Heart left ventricle (tissue), 16 donors: ENCODE measurements around the gene PUS1. TPM values are rescaled to one million over a fixed set of nuclear protein-coding genes. Genes with fewer than 3 reads are reported as not detected.

ENCODE experiments used
- ATAC-seq, 4 donors: fragments of 200-7000 bp; cut with Tn5 transposase; one replicate each; pipeline ENCODE4 v1.9.1; 2020 to 2022; ENCODE audit warnings: moderate library complexity in 4 of 4, mild to moderate bottlenecking in 3 of 4, moderate number of reproducible peaks in 1 of 4
- DNase-seq, 5 donors: peaks; one replicate each; pipeline ENCODE4 v3.0.0-alpha.2; 2020
- H3K27ac ChIP-seq, 12 donors: fragments of 200-600 bp; sonication (generic) in 4 of 12; one replicate each; pipeline versions ENCODE4 v1.5.0 to v1.8.0; 2016 to 2022; ENCODE audit warnings: mild to moderate bottlenecking in 2 of 12
- H3K27me3 ChIP-seq, 9 donors: fragments of 200-600 bp; sonication (generic) in 2 of 9; one replicate each; pipeline versions ENCODE4 v1.5.1 to v1.8.0; 2016 to 2022; ENCODE audit warnings: mild to moderate bottlenecking in 3 of 9
- H3K36me3 ChIP-seq, 9 donors: fragments of 200-600 bp; sonication (generic) in 2 of 9; one replicate each; pipeline versions ENCODE4 v1.5.0 to v1.8.0; 2018 to 2022; ENCODE audit warnings: mild to moderate bottlenecking in 2 of 9
- H3K4me1 ChIP-seq, 12 donors: fragments of 200-600 bp; sonication (generic) in 4 of 12; one replicate each; pipeline versions ENCODE4 v1.5.0 to v1.8.0; 2016 to 2022; ENCODE audit warnings: mild to moderate bottlenecking in 3 of 12
- H3K4me3 ChIP-seq, 12 donors: fragments of 200-600 bp; sonication (generic) in 4 of 12; one replicate each; pipeline versions ENCODE4 v1.5.0 to v1.8.0; 2017 to 2022; ENCODE audit warnings: mild to moderate bottlenecking in 9 of 12, moderate library complexity in 4 of 12
- H3K9me3 ChIP-seq, 12 donors: fragments of 200-600 bp; sonication (generic) in 4 of 12; one replicate each; pipeline versions ENCODE4 v1.5.0 to v1.8.0; 2016 to 2022; ENCODE audit warnings: mild to moderate bottlenecking in 1 of 12
- CTCF ChIP-seq, 12 donors: fragments of 200-600 bp; sonication (generic) in 4 of 12; IDR thresholded peaks; one replicate each; pipeline versions ENCODE4 v1.5.0 to v1.8.0; 2018 to 2022; ENCODE audit warnings: antibody characterized with exemption in 12 of 12, mild to moderate bottlenecking in 5 of 12
- POLR2A ChIP-seq, 2 donors: fragments of 450-650 bp; IDR thresholded peaks; one replicate each; pipeline ENCODE4 v1.6.1; 2017; ENCODE audit warnings: antibody characterized with exemption in 2 of 2, mild to moderate bottlenecking in 2 of 2, moderate library complexity in 2 of 2
- WGBS, 4 donors: extraction: QIAGEN DNeasy Blood & Tissue Kit in 2 of 4; methylation state at CpG; one replicate each; pipeline versions ENCODE4 v1.1.5 to v1.1.7; 2013 to 2018; 5-methylcytosine and 5-hydroxymethylcytosine counted together
- intact Hi-C, 10 donors: fragments of 100-400 bp; cut with DNase I; formaldehyde crosslinking; loops; one replicate each; pipeline versions ENCODE4 v1.11.1 to v1.14.2; 2022
- polyA plus RNA-seq, 2 donors: library from polyadenylated mRNA; stranded (reverse); fragments of 200-250 nt; gene quantifications; one replicate each; pipeline ENCODE4 v1.2.3, GENCODE V29; 2013
- total RNA-seq, 9 donors: library from RNA; depleted of rRNA in 2 of 9; stranded (reverse); fragments of >200 nt in 2 of 9; fragmentation: NEBNext Ultra II Directional in 3 of 9; extraction: Animal tissue kit (Norgen Biotek cat#: 25700) in 3 of 9; gene quantifications; one replicate each; pipeline versions ENCODE4 v1.1.0 to v1.2.4, GENCODE V29; 2016 to 2023
- donor health status: ischemic (EF 13 %, LVEDD 7.1; RV severe dilation, severe dysfunction).
- donor health status: healthy with polysubstance abuse.
- donor health status: DM: no; HTN: yes; CAD: no.
- donor health status: DM: no; HTN: no; CAD: no.
- donor health status: ischemic (EF 25% LVEDD 6.9; RV normal size, moderate dysfunction).
- donor health status: ischemic (EF 25% LVEDD 5.7; RV mildly dilated, moderate dysfunction).
- donor health status: healthy.
- donor health status: DM: yes; HTN: yes; CAD: no.
- donor health status: ischemic (EF 35%, LVEDD 5.7; RV mildly dilated, moderate dysfunction).
- donor health status: nonischemic (EF 11% LVEDD 7.7; RV severe dilation, severe dysfunction).
- donor health status: DM: yes; HTN: yes; CAD: no.
- donor health status: PGD.
- donor health status: ischemic (EF 29% LVEDD 5.4; RV normal size, mild dysfunction).
- donor health status: nonischemic (EF 23%, LVEDD 6.1; RV moderate dilation, normal function).

Gene PUS1
- total and polyA plus RNA-seq, 11 donors = 6.1 to 13.5 (median 8.8) TPM

- intact Hi-C loops = no loop called here
- DNase-seq (no peak), ATAC-seq (no peak)
- no peaks in the 10 kb centered on the region for H3K27me3 ChIP-seq
- WGBS, 4 donors = 80 to 90% (median 84%) methylated on average over 3 of the region's 3 CpGs
- no peak for TF ChIP-seq POLR2A (IDR thresholded peaks at IDR 0.05)
- TF ChIP-seq CTCF (IDR thresholded peaks at IDR 0.05) = no peak
- H3K36me3 ChIP-seq = peaks cover 0 to 64% (median 56%) of the 10 kb centered on the region in 9 donors
- H3K27ac ChIP-seq = no peak overlapping the region
- peaks cover 0 to 10% (median 0%) of the 10 kb centered on the region in 12 donors for H3K4me1 ChIP-seq
- H3K4me3 ChIP-seq = no peak overlapping the region
- H3K9me3 ChIP-seq = no peaks in the 10 kb centered on the region
These were observed 51.2 kb downstream of the PUS1 start for GRCh38 chr12:131980263-131980662.

GRCh38 chr12:131981388-131981787 is 52.3 kb downstream of the PUS1 start:
- ATAC-seq (no peak), DNase-seq (no peak)
- no peaks in the 10 kb centered on the region for H3K27me3 ChIP-seq
- intact Hi-C loops = no loop called here
- no peak overlapping the region for H3K4me3 ChIP-seq
- H3K9me3 ChIP-seq = no peaks in the 10 kb centered on the region
- H3K27ac ChIP-seq = no peak overlapping the region
- H3K4me1 ChIP-seq = peaks cover 0 to 10% (median 0%) of the 10 kb centered on the region in 12 donors
- TF ChIP-seq POLR2A (IDR thresholded peaks at IDR 0.05) = no peak
- TF ChIP-seq CTCF (IDR thresholded peaks at IDR 0.05) = no peak
- WGBS, 4 donors = 96 to 99% (median 97%) methylated on average over 10 of the region's 10 CpGs
- H3K36me3 ChIP-seq = peaks cover 0 to 74% (median 67%) of the 10 kb centered on the region in 9 donors

- Histone ChIP-seq H3K27me3 (no peaks in the 10 kb centered on the region), H3K27ac (no peak overlapping the region), H3K4me1 (peaks cover 0 to 10% (median 0%) of the 10 kb centered on the region in 12 donors), H3K36me3 (peaks cover 0 to 80% (median 74%) of the 10 kb centered on the region in 9 donors), H3K9me3 (no peaks in the 10 kb centered on the region), H3K4me3 (no peak overlapping the region)
- intact Hi-C loops = no loop called here
- TF ChIP-seq POLR2A (IDR thresholded peaks at IDR 0.05) (no peak), CTCF (IDR thresholded peaks at IDR 0.05) (no peak)
- ATAC-seq (no peak), DNase-seq (no peak)
- WGBS, 4 donors = 92 to 99% (median 95%) methylated on average over 13 to 17 of the region's 17 CpGs
These were observed 53.0 kb downstream of the PUS1 start for GRCh38 chr12:131982041-131982440.

GRCh38 chr12:131983026-131983425 is 54.0 kb downstream of the PUS1 start:
- intact Hi-C loops = no loop called here
- Histone ChIP-seq H3K27ac (no peak overlapping the region), H3K27me3 (no peaks in the 10 kb centered on the region), H3K4me1 (peaks cover 0 to 10% (median 0%) of the 10 kb centered on the region in 12 donors), H3K4me3 (no peak overlapping the region), H3K9me3 (no peaks in the 10 kb centered on the region), H3K36me3 (peaks cover 0 to 85% (median 78%) of the 10 kb centered on the region in 9 donors)
- DNase-seq (no peak), ATAC-seq (no peak)
- TF ChIP-seq POLR2A (IDR thresholded peaks at IDR 0.05) (no peak), CTCF (IDR thresholded peaks at IDR 0.05) (no peak)
- 90 to 96% (median 94%) methylated on average over 6 of the region's 6 CpGs for WGBS, 4 donors
